ENCODE data around the gene SPOUT1.

The SPOUT1 gene

DNA sequence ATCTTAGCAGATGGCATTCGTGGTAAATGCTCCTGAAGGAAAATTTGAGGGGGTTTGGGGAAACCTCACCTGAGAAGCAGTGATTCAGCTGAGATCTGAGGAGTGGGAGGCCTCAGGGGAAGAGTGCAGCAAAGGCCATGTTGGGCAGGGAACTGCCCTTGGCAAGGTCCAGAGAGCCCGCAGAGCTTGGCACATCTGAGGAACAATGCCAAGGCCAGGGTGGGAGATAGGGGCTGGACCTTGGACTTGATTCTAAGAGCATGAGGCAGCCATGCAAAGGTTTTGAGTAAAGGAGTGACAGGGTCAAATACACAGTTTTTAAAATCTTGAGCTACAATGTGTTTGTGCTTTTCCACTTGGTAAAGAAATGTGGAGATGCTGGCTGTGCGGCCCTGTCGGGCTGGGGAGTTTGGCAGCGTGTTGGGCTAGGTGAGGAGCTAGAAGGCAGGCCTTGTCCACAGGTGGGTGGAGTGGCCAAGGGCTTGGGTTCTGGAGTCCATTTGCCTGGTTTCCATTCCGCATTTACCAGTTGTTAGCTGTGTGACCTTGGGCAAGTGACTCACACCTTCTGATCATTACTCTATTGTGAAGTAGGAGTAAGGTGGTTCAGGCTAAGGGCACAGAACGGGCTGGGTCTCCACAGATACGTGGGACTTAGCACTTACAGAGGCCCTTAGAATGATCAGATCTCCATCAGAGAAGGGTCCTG, 36.5 kb downstream of the SPOUT1 start:
- Histone ChIP-seq H3K4me3 (replicated peaks; ENCODE audit: low read depth, low read length) (no peak overlapping the region), H3K36me3 (ENCODE audit: control insufficient read depth, insufficient read depth, low read length) (peaks cover 30% of the 10 kb centered on the region), H3K27me3 (replicated peaks; ENCODE audit: control insufficient read depth, insufficient read depth, low read length) (no peaks in the 10 kb centered on the region)
- DNase-seq (ENCODE audit: extremely low read depth, insufficient read length): no peak
- no peak for TF ChIP-seq CTCF (IDR thresholded peaks at IDR 0.05; ENCODE audit: insufficient read depth, low read length, poor library complexity, severe bottlenecking)

- peaks cover 28% of the 10 kb centered on the region for H3K36me3 ChIP-seq (ENCODE audit: control insufficient read depth, insufficient read depth, low read length)
- DNase-seq (ENCODE audit: extremely low read depth, insufficient read length): no peak
- no peak overlapping the region for H3K4me3 ChIP-seq (replicated peaks; ENCODE audit: low read depth, low read length)
- H3K27me3 ChIP-seq (replicated peaks; ENCODE audit: control insufficient read depth, insufficient read depth, low read length): no peaks in the 10 kb centered on the region
- TF ChIP-seq CTCF (IDR thresholded peaks at IDR 0.05; ENCODE audit: insufficient read depth, low read length, poor library complexity, severe bottlenecking): no peak
These were observed 37.5 kb downstream of the SPOUT1 start for GRCh38 chr9:128792134-128792533.

GRCh38 chr9:128790536-128790935, 39.1 kb downstream of the SPOUT1 start:
- no peak for DNase-seq (ENCODE audit: extremely low read depth, insufficient read length)
- H3K27me3 ChIP-seq (replicated peaks; ENCODE audit: control insufficient read depth, insufficient read depth, low read length): no peaks in the 10 kb centered on the region
- TF ChIP-seq CTCF (IDR thresholded peaks at IDR 0.05; ENCODE audit: insufficient read depth, low read length, poor library complexity, severe bottlenecking): no peak
- H3K36me3 ChIP-seq (ENCODE audit: control insufficient read depth, insufficient read depth, low read length): peaks cover 28% of the 10 kb centered on the region
- no peak overlapping the region for H3K4me3 ChIP-seq (replicated peaks; ENCODE audit: low read depth, low read length)

- DNase-seq (ENCODE audit: extremely low read depth, insufficient read length): no peak
- Histone ChIP-seq H3K36me3 (ENCODE audit: control insufficient read depth, insufficient read depth, low read length) (peaks cover 22% of the 10 kb centered on the region), H3K27me3 (replicated peaks; ENCODE audit: control insufficient read depth, insufficient read depth, low read length) (no peaks in the 10 kb centered on the region), H3K4me3 (replicated peaks; ENCODE audit: low read depth, low read length) (peak overlapping the region; percentile 100)
- TF ChIP-seq CTCF (IDR thresholded peaks at IDR 0.05; ENCODE audit: insufficient read depth, low read length, poor library complexity, severe bottlenecking): no peak
These were observed 41.1 kb downstream of the SPOUT1 start for GRCh38 chr9:128788445-128788844.

GRCh38 chr9:128787659-128788058, 41.9 kb downstream of the SPOUT1 start:
- Histone ChIP-seq H3K4me3 (replicated peaks; ENCODE audit: low read depth, low read length) (peak overlapping the region; percentile 100), H3K36me3 (ENCODE audit: control insufficient read depth, insufficient read depth, low read length) (peaks cover 14% of the 10 kb centered on the region), H3K27me3 (replicated peaks; ENCODE audit: control insufficient read depth, insufficient read depth, low read length) (no peaks in the 10 kb centered on the region)
- TF ChIP-seq CTCF (IDR thresholded peaks at IDR 0.05; ENCODE audit: insufficient read depth, low read length, poor library complexity, severe bottlenecking): no peak
- no peak for DNase-seq (ENCODE audit: extremely low read depth, insufficient read length)

Measured in GM06990 (cell line).